Gastrocnemius medialis (tissue), 4 donors: ENCODE data around the gene ADGRD1. TPM values are rescaled to one million over a fixed set of nuclear protein-coding genes. Genes with fewer than 3 reads are reported as not detected.

Experiments
- ATAC-seq, 2 donors: fragments of 150-250 bp; one replicate each; pipeline ENCODE4 v1.9.1; 2016
- DNase-seq, 2 donors: peaks; one replicate each; pipeline ENCODE4 v3.0.0-alpha.2; 2019
- H3K27ac ChIP-seq, 4 donors: fragments of 200-600 bp; sonication (generic); 1 replicate in 1 of 4; 2 replicates in 3 of 4; pipeline ENCODE4 v1.5.1; 2016 to 2018; ENCODE audit warnings: mild to moderate bottlenecking in 2 of 4, moderate library complexity in 1 of 4
- H3K27me3 ChIP-seq, 3 donors: fragments of 200-600 bp; sonication (generic) in 2 of 3; 1 replicate in 1 of 3; 2 replicates in 2 of 3; pipeline versions ENCODE4 v1.5.1 to v1.6.0; 2016 to 2019; ENCODE audit warnings: mild to moderate bottlenecking in 1 of 3, moderate library complexity in 1 of 3
- H3K36me3 ChIP-seq, 2 donors: fragments of 200-600 bp; sonication (generic) in 1 of 2; one replicate each; pipeline ENCODE4 v1.5.1; 2017 to 2018
- H3K4me1 ChIP-seq, 2 donors: fragments of 200-600 bp; sonication (generic) in 1 of 2; one replicate each; pipeline ENCODE4 v1.5.1; 2016 to 2017; ENCODE audit warnings: mild to moderate bottlenecking in 2 of 2
- H3K4me3 ChIP-seq, 4 donors: fragments of 200-600 bp; sonication (generic) in 3 of 4; 1 replicate in 1 of 4; 2 replicates in 3 of 4; pipeline ENCODE4 v1.5.1; 2016 to 2019; ENCODE audit warnings: mild to moderate bottlenecking in 2 of 4
- H3K9me3 ChIP-seq, 3 donors: fragments of 200-600 bp; sonication (generic) in 2 of 3; 1 replicate in 1 of 3; 2 replicates in 2 of 3; pipeline ENCODE4 v1.5.1; 2016 to 2019
- CTCF ChIP-seq, 5 experiments: fragments of 450-650 bp in 3 of 5; fragments of 200-600 bp in 2 of 5; sonication (generic) in 2 of 5; IDR thresholded peaks in 4 of 5; conservative IDR thresholded peaks in 1 of 5; 1 replicate in 4 of 5; 2 replicates in 1 of 5; pipeline ENCODE4 v1.5.1; 2016 to 2019; ENCODE audit warnings: antibody characterized with exemption in 5 of 5, mild to moderate bottlenecking in 3 of 5, moderate library complexity in 3 of 5
- POLR2A ChIP-seq, 2 donors: fragments of 450-650 bp; IDR thresholded peaks; one replicate each; pipeline ENCODE4 v1.6.1; 2017; ENCODE audit warnings: antibody characterized with exemption in 2 of 2, mild to moderate bottlenecking in 2 of 2, moderate library complexity in 2 of 2
- in situ Hi-C, 4 donors: fragments of 200-750 bp; cut with MboI; loops; one replicate each; pipeline versions ENCODE4 v1.15.0 to v1.8.0; 2017; ENCODE audit warnings: low sequenced_read_pairs in 4 of 4
- intact Hi-C: fragments of 100-400 bp; cut with DNase I; formaldehyde crosslinking; loops from one replicate; pipeline ENCODE4 v1.15.1; 2023; ENCODE audit warnings: low total_unique reads
- total RNA-seq, 4 donors: library from RNA; depleted of rRNA; stranded (reverse); fragments of >200 nt; gene quantifications; one replicate each; pipeline versions ENCODE4 v1.1.0 to v1.2.3, GENCODE V29; 2016

The ADGRD1 gene
- total RNA-seq, 4 donors from 2014 or later = 5.3 to 9.6 (median 8.2) TPM

DNA sequence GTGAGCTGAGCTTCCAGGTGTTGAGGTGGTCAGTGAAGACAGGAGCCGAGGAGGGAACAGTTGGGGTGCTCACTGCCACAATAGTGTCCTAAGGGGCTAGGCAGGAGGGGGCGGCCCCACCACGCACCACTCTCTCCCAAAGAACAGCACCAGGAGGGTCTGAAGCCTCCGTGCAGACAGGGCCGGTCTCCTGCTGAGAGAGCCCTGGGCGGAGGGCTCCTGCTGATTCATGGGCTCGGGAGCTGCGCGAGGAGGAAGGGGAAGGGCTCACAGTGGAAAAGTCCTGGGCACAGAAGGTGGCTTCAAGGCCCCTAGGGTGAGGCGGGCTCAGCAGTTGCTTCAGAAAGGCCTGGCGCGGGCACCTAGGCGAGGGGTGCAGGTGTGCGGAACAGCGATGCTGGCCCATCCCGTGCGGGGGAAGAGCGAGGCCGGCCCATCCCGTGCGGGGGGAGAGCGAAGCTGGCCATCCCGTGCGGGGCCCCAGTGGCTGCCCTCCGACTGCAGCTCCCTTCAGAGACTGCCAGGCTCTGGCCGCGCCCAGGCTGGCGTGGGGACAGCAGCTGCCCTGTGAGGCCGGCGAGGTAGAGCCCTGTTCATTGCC is 176.7 kb downstream of the ADGRD1 start:
- no peak for DNase-seq
- H3K4me3 ChIP-seq = no peak overlapping the region
- no peak overlapping the region for H3K27ac ChIP-seq
- no peak for ATAC-seq
- in situ Hi-C loops (loop anchor here in 3 of 4 donors (10.0 to 25.0 kb wide), 2 partner anchors 216 to 218 kb away; no protein-coding TSS in a partner anchor), intact Hi-C loops (no loop called here)
- H3K4me1 ChIP-seq = peaks cover 5 to 6% of the 10 kb centered on the region in 2 donors
- H3K27me3 ChIP-seq = no peaks in the 10 kb centered on the region
- no peaks in the 10 kb centered on the region for H3K9me3 ChIP-seq
- TF ChIP-seq CTCF (IDR thresholded peaks at IDR 0.05 in 4 of 5, conservative IDR thresholded peaks at IDR 0.05 in 1 of 5) = no peak
- TF ChIP-seq POLR2A (IDR thresholded peaks at IDR 0.05) = no peak
- no peaks in the 10 kb centered on the region for H3K36me3 ChIP-seq

DNA sequence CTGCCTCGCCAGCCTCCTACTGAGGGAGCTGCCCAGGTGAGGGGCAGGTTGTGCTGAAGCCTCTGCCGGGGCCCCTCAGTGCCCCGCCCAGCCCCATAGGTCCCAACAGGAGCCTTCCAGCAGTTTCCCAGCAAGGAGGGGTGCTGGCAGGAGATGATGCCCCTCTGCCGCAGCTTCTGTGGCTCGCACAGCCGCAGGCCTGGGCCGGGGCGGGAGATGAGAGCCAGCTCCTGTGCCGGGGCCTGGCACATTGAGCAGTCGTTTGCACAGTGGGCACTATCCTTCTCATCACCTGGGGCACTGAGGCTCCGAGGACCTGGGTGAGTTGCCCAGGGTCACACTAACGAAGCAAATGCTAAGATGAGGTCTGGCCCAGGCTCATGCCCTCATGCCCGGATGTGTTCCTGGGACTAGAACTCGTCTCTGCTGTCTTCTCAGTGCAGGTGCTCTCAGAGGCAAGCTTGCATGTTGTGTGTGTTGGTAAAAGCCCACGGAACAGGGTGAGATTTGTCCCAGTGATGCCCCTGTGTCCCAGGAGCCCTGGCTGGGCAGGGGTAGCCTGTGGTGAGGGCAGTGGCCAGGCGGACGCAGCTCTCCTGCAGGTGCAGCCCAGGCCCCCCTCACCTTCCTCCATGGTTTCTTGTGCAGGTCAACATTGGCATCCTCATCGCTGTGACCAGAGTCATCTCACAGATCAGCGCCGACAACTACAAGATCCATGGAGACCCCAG is 177.5 kb downstream of the ADGRD1 start:
- no peak for ATAC-seq
- Histone ChIP-seq H3K9me3 (no peaks in the 10 kb centered on the region), H3K4me1 (peaks cover 5 to 6% of the 10 kb centered on the region in 2 donors), H3K36me3 (no peaks in the 10 kb centered on the region), H3K27ac (no peak overlapping the region), H3K27me3 (no peaks in the 10 kb centered on the region), H3K4me3 (no peak overlapping the region)
- in situ Hi-C loops = loop anchor here in 3 of 4 donors (10.0 to 25.0 kb wide), 2 partner anchors 216 to 219 kb away; no protein-coding TSS in a partner anchor
- DNase-seq = no peak
- TF ChIP-seq CTCF (IDR thresholded peaks at IDR 0.05 in 4 of 5, conservative IDR thresholded peaks at IDR 0.05 in 1 of 5) (no peak), POLR2A (IDR thresholded peaks at IDR 0.05) (no peak)
- intact Hi-C loops = no loop called here

DNA sequence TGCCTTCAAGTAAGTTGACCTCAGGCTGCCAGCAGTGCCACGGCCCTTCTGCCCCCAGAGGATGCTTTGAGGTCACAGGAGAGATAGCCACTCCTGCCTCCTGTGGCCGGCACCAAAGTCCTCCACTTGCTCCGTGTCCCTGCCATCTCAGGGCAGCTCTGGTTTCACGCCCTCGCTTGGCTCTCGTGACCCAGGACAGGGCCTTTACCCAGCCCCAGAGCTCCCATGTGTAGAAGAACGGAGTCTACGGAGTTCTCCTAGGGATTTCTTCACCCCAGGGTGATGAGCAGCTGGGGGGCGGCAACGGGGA is 178.1 kb downstream of the ADGRD1 start:
- no peak overlapping the region for H3K27ac ChIP-seq
- no peak for DNase-seq
- no peak overlapping the region for H3K4me3 ChIP-seq
- intact Hi-C loops = loop anchor here (1.0 kb wide), 1 partner anchor 215 kb away; no protein-coding TSS in a partner anchor
- peaks cover 5 to 6% of the 10 kb centered on the region in 2 donors for H3K4me1 ChIP-seq
- no peak for ATAC-seq
- TF ChIP-seq POLR2A (IDR thresholded peaks at IDR 0.05) (no peak), CTCF (IDR thresholded peaks at IDR 0.05 in 4 of 5, conservative IDR thresholded peaks at IDR 0.05 in 1 of 5) (no peak)
- in situ Hi-C loops = loop anchor here in 3 of 4 donors (10.0 to 25.0 kb wide), 2 partner anchors 217 to 219 kb away; no protein-coding TSS in a partner anchor
- H3K27me3 ChIP-seq = no peaks in the 10 kb centered on the region
- no peaks in the 10 kb centered on the region for H3K36me3 ChIP-seq
- H3K9me3 ChIP-seq = no peaks in the 10 kb centered on the region

GRCh38 chr12:131132118-131132892 is 178.6 kb downstream of the ADGRD1 start:
- ATAC-seq = peak in 1 of 2 donors; percentile 57
- intact Hi-C loops (loop anchor here (1.0 kb wide), 1 partner anchor 216 kb away; no protein-coding TSS in a partner anchor), in situ Hi-C loops (loop anchor here in 3 of 4 donors (10.0 to 25.0 kb wide), 2 partner anchors 218 to 220 kb away; no protein-coding TSS in a partner anchor)
- peak in 1 of 2 donors; percentile 34 for DNase-seq
- H3K36me3 ChIP-seq = no peaks in the 10 kb centered on the region
- no peak overlapping the region for H3K27ac ChIP-seq
- H3K4me3 ChIP-seq = no peak overlapping the region
- no peaks in the 10 kb centered on the region for H3K9me3 ChIP-seq
- peaks cover 5 to 6% of the 10 kb centered on the region in 2 donors for H3K4me1 ChIP-seq
- TF ChIP-seq CTCF (IDR thresholded peaks at IDR 0.05 in 4 of 5, conservative IDR thresholded peaks at IDR 0.05 in 1 of 5) (peak; percentile 41 to 77 (median 64)), POLR2A (IDR thresholded peaks at IDR 0.05) (no peak)
- no peaks in the 10 kb centered on the region for H3K27me3 ChIP-seq
